ENCODE data around the gene FAM20B.

GRCh38 chr1:178999061-178999460, 26.6 kb upstream of the FAM20B start:
- TF ChIP-seq POLR2A (IDR thresholded peaks at IDR 0.05) (no peak), CTCF (IDR thresholded peaks at IDR 0.05) (no peak), EP300 (IDR thresholded peaks at IDR 0.05) (no peak)
